GM04504 (cell line): ENCODE results near the gene SLC37A1.

Source experiments
- DNase-seq: peaks from one replicate; pipeline ENCODE4 v3.0.0-alpha.2; 2012; ENCODE audit warnings: low read depth

SLC37A1 gene

DNA sequence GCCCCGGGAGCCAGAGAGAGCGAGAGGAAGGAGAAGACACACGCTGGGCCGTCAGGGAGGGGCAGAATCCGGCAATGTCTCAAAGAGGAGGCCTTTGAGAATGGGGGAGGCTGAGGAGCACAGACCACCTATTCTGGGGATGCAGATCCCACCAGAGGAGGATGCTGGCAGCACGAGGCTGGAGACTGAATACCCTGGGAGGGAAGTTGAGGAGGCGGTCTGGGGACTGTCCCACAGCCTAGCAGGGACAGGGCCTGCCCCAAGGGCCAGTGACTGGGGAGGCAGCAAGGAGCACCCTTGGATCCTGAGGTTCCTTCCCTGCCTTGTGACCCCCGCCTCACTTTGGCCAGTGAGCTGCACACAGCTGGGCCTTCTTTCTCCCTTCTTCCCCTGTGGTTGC lies 49.2 kb downstream of the SLC37A1 start:
- no peak for DNase-seq

DNA sequence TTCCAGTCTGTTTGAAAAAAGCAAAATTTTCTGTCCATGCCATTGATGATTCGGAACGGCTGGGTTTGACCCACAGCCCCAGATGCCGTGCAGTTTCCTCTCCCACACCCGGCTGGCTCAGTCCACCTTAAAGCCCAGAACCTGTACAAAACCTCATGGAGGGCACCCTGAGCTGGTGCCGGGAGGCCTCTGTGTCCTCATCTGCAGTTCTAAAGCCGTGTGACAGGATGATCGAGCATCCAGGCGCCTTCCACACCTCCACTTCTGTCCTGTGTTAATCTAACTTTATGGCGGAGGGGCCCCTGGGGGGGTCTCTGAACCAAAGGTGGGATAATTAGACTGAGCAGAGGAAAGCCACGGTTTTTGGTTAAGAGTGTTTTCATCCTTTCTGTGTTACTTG lies 49.6 kb downstream of the SLC37A1 start:
- no peak for DNase-seq

DNA sequence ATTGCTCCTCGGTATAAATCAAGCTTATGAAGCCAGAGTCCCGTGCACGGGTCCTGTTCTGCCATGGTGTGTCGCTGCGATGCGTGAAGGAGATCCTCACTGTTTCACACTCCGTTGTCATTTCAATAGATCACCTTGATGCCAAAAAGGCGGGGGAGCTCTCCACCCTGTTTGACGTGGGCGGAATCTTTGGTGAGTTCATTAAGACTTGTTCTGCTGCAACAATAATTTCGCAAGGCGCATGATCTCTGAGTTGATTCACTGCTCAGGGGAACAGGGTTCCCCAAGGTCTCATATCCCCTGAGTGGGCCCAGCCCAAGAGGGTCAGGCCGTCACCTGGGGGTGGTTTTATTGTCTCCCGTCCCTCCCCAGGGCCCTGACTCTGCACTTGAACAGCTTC lies 50.0 kb downstream of the SLC37A1 start:
- DNase-seq, result no peak

DNA sequence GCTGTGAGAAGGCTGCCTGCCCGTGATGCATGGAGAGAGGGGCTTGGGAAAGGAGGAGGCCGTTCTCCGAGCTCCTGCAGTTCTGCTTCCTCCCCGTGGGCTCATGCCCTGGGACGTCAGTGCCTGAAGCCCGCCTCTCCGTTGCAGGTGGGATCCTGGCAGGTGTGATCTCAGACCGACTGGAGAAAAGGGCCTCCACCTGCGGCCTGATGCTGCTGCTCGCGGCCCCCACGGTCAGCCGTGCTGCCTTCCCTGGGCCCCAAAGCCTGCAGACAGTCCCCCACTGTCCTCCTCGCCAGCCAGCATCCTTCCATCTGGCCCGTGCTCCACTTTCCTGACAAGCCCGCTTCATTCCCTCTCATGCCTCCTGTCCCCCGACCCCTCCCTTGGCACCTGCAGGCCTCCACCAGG lies 50.9 kb downstream of the SLC37A1 start:
- no peak for DNase-seq

DNA sequence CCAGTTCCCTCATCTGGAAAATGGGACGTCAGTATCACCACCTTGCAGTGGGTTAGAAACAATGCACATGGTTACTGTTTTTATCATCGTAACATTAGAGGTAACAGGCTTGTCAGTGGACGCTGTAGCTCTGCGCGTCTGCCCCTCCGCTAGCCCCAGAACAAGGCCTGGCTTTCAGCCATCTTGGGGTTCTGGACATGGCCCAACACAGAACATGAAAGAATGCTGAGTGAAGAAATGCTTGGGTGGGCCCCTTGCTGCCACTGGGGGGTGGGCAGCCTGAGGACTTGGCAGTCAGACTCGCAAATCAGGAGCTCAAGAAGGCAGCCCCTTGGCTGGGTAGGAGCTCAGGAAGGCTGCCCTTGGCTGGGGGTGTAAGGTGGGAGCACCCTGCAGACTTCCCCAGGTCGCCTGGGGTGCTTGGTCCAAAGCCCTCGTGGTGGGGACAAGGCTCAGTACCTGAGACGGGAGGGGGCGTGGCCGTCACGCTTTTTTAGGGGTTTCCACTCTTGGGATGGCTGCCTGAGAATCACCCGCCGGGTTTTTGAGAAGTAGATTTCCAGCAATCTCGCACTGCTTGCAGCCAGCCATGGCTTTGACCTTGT lies 51.7 kb downstream of the SLC37A1 start:
- no peak for DNase-seq

DNA sequence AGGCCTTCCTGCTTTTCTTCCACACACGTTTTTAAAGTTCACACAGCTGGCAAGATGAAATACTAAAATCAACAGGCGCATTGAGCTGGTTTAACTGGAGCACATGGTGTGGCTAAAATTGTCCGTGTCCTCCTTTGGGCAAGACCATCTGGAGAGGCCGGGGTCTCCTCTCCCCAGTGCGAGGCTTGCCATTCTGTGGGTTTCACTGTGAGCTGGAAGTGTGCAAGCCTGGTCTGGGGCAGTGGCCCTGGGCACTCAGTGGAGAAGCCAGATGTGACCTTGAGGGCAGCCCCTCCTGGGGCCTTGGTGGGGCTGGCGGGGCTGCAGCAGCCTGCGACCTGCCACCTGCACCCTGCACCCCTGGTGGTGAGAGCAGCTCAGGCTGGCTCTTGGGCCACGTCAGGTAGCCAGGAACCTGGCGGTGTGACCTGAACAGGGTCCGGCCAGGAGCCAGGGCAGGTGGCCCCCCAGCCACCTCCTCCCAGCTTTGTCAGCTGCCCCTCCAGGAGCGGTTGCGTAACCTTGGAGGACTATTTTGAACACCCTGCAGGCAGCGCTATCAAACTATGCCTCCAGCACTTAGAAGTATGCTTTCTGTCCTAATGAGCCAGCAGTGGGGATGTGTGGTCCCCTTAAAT lies 52.4 kb downstream of the SLC37A1 start:
- no peak for DNase-seq

DNA sequence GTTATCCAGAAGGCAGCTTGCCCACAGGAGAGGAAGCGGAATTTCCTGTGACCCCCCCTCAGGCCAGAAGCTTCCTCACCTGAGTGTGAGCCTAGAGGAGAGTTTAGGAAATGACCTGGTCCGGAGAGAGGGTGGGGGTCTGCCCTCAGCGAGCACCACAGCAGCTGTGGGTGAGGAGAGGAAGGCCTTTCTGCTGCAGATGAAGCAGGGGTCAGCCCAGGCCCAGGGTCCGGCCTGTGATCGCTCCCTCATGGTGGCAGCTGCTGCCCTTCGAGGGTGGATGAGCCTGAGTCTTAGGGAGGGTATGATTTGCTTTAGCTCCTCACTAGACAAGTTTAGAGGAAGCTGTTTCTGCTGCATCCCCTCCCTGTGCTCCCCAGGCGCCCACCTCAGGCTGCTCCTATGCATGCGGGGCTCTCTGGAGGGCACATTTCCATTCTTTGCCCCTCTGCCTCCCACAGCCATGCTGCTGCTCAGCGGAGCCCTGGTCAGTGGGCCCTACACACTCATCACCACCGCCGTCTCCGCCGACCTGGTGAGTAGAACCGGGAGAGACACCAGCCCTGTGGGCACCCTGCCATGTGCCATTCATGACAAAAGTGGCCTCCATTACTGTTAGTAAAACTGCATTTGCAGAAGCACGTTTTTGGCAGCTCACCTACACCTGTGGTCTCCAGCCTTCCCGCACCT lies 53.0 kb downstream of the SLC37A1 start:
- no peak for DNase-seq

DNA sequence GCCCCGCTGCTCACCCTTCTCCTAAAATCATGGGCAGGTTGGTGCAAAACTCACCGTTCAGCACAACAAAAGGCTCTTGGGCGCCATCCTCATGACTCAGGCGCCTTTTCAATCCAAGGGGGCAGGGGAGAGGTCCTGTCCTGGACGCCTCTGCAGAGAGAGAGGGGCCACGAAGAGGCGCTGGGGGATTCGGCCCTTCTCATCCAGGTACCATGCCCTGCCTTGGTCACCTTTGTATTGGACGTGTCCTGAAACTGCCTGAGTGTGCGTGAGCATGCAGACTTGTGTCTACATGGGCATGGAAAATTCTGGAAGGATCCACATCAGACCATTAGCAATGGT lies 53.5 kb downstream of the SLC37A1 start:
- no peak for DNase-seq

DNA sequence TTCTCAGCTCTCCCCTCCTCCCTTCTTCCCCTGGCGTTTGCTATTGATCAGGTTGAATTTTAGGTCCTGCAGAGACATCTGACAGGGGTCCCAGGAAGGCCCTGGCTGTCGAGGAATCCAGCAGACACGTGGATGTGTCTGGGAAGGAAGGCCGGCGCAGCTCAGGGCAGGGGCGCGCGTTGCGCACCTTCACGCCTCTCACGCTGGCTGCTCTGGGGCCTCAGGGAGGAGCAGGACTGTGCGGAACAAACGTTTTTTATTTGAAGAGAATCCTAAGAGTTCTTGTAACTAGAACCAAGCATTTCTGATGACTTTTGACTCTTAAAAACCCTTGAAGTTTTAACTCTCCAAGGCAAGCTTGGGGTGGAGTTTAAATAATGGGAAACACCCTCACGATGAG lies 54.2 kb downstream of the SLC37A1 start:
- no peak for DNase-seq

DNA sequence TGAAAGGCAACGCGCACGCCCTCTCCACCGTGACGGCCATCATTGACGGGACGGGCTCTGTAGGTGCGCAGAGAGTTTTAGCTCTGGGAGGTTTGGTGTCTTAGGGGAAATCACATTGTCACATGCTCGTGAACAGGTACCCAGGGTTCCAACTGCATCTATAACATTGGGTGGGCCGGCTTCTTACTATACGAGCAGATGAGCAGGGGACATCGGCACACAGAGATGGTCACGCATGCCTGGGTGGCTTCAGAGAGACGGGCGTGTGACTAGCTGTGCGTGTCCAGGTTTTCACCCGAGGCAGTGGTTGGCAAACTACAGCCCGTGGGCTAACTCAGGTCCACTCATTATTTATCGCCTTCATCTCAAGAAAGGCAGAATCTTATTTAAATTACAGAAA lies 54.7 kb downstream of the SLC37A1 start:
- DNase-seq, result no peak

DNA sequence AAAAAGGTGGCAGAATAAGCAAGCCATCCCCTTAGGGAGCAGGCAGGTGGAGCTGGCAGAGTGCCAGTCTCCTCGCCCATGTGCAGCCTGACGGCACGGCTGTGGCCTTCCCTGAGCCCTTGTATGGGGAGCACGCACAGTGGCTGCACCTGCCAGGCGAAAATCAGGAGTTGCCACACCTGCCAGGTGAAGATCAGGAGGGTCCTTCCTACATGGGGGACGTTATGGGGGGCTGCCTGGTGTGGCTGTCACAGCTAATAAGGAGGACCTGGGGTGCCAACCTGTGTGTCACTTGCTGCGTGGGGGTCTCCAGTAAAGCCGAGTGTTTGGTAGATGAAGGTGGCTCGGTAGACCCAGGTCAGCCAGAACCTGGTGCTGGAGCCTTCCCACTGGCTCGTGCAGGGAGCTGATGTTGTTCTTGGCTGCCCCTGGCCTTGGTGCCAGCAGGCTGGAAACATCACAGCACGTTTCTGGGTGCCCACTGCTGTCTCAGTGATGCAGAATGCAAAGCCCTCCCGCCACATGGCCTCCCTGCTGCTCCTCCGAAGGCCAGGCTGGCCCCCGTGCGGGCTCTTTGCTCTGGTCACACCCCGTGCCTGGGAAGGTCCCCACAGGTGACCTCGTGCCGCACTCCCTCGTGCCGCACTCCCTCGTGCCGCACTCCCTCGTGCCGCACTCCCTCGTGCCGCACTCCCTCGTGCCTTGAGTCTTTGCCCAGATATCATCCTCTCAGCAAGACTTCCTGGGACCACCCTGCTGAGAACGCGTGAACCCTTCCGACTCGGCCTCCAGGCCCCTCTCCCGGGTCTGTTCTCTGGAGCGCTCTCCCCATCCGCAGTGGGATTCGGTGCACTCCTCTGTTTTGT lies 55.4 kb downstream of the SLC37A1 start:
- no peak for DNase-seq

DNA sequence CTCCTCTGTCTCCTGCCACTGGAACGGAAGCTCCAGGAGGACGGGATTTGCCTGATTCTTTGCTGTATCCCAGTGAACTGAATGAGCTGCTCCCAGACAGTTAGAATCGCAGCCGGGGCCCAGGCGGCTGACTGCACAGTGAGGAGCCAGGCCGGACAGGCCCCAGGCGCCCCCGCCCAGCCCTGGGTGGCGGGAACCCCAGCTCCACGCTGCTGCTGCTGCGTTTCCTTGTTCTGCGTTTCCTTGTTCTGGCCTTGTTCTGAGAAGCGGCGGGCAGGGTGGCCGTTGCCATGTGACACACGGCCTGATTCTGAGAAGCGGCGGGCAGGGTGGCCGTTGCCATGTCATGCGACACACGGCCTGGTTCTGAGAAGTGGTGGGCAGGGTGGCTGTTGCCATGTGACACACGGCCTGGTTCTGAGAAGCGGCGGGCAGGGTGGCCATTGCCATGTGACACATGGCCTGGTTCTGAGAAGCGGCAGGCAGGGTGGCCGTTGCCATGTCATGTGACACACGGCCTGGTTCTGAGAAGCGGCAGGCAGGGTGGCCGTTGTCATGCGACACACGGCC lies 56.2 kb downstream of the SLC37A1 start:
- no peak for DNase-seq

DNA sequence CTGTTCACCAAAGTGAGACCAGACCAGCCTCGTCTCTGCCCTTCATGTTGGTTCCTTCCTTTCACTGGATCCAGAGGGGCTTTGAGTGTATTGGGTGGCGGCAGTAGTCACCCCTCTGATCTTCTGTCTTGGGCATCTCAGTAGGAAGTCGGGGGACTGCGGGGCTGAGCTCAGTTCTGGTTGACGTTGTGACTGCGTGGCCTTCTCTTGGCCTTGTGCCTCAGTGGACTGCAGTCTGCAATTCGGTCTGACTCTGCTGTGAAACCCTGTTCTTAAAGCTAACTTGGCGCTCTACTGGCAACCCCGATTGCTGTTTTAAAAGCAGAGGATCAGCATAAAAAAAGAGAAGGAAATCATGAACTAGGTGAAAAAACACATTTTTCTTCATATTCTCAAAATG lies 56.7 kb downstream of the SLC37A1 start:
- no peak for DNase-seq

DNA sequence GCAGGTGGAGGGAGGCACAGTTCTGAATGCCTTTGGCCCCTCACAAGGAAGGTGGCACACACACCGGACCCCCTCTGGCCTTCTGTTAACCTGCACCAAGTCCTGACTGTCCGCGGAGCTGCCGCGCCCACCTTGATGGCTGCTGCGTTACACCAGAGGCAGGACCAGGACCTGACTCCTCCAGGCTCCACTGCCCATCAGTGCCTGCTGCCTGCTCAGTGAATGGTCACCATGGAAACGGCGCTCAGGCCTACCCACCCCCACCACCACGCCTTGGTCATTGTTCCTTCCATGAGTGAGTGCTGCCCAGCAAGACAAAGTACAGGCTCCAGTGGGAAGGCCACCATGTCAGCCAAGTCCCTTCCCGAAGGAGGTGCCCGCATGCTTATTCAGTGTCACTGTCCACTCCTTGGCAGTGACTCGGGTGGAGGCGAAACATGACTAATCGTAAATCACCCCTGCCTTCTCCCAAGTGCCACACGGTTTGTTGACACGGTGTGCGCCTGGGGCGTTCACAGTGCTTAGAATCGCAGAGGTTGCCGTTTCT lies 57.3 kb downstream of the SLC37A1 start:
- no peak for DNase-seq

DNA sequence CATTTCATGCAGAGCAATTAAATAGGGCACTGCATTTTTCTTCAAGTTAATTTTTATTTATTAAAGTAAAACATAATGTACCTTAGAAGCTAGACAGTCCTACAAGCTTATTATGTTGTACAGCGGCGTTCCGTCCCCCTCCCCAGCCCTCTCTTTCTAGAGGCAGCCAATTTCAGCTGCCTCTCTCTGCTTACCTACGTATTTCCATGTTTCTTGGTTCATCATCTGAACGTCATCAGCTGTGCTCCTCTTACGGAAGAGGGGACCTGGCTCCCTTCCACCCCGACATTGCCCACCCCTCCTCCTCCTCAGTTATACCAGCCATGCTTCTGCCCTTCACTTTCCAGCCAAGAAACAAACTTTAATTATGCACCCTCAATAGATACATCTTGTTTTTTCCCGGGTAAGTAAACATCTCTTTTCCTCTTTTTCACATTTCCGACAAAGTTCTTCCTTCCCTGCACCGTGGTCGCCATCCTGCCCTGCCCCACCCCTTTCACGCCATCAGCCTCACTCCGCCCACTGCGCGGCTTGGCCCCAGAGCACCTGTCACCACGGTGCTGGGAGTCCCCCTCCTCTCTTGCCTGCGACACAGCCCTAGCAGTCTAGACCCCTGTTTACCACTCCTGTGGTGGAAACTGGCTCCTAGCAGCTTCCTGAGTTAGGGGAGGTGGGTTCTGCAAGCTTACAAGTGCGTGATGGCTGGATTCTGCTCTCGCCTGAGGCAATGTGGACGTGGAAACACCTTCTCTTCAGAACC lies 57.9 kb downstream of the SLC37A1 start:
- DNase-seq, result no peak

DNA sequence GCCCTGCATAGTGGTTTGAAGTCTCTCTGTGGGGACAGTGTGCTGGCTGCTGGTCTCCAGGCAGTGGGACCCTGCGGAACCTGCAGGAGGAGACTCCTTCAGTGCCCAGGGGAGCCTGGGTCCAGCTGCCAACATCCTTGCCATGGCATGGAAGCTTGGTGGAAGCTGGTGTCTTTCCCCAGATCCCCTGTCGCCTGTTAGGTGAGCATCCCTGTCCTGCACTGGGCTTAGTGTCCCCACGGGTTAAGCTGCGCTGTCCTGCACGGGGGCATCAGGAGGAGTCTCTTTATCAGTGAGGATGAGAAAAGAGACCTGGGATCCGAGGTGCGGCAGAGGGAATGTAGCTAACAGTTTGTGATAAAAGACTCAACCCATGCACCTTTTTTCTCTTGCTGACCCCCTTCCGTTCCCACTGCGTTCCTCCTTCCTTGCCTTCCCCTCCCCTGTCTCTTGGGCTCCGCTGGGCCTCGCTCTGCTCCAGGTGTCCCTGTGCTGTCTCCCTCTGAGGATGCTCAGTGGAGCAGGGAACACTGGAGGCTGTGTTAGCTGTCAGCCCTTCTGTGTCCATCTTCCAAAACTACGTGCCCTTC lies 59.3 kb downstream of the SLC37A1 start:
- DNase-seq, result no peak

DNA sequence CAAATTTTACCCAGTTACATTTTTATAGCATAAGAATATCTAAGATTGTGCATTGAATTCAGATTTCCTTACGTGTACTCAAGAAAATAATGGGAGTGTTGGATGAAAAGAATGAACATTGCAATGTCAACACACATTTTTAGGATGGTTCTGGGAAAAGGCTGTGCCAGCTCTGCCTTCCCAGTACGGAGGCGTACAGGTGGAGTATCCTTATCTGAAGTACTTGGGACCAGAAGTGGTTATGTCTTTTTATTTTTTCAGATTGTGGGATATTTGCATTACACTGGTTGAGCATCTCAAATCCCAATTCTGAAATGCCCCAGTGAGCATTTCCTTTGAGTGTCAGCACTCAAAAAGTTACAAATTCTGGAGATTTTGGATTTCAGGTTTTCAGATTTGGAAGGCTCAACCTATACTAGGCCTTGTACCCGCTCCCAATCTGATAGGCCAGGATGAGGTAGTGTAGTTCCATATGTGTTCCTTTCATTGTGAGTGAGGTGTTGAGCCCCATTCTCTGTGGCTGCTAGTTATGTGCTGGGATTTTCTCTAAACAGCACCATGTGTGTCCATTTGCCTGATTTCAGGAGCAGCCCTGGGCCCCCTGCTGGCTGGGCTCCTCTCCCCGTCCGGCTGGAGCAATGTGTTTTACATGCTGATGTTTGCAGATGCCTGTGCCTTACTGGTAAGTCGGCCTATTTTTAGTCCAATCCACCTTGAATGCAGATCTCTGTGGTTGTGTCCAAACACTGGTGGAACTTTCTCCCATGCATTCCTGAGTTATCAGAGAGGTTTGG lies 60.8 kb downstream of the SLC37A1 start:
- DNase-seq, result no peak

DNA sequence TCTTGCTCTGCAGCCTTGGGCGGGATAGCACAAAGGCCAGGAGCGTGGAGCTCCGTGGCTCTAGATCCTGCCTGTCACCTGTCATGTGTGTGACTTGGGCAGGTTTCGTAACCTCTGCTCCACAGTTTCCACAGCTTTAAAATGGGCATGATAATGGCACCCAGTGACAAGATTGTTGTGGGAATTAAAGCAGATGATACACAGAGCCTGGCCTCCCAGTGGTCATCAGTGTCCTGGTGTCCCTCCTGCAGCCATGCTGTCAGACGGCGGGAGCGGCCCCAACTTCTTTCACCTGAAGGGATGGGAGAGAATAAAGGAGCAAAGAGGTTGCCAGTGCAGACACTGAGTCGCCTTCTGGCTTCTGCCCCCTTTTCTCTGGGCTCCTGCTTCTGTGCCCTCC lies 61.5 kb downstream of the SLC37A1 start:
- no peak for DNase-seq

DNA sequence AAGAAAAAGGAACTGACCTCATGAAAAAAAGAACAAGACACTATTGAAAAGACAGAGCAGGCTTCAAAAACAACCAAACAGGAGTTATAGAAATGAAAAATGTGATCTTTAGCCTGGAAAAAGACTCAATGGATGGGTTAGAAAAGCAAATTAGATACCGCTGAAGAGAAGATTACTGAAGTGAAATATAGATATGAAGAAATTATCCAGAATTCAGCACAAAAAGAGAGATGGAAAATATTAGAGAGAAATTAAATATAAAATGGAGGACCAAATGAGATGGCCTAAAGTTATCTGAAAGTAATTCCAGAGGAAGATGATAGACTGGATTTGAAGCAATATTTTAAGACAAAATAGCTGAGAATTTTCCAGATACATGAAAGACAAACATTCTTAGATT lies 63.0 kb downstream of the SLC37A1 start:
- DNase-seq, result no peak

DNA sequence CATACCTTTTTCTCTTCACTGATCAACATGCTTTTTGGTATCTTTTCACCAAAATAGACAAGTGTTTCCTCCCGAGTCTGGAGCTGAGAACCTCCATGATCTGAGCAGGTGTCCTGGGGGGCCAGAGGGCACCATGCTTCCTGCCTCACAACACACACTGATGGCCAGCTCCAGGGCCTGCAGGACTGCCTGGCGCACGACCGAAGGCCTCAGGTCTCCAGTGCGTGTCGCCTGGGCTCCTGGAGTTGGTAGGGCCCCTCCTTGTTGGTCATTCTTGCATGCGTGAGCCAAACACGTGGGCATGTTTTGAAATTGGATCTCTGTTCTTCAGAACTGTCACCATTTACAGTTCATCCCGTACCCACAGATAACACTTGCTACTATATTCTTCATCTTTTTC lies 64.4 kb downstream of the SLC37A1 start:
- DNase-seq, result no peak
